ENCODE data around the gene TBC1D3B.
"Not testable (repeated sequence)": the region's sequence is repeated elsewhere in the genome, so short reads cannot be mapped to it uniquely, and the experiment has no call there.

TBC1D3B gene

GRCh38 chr17:36176536-36176935 lies at the start of gene TBC1D3B:
TBC1D3B (minus strand) TSS chr17:36176636; CDS start chr17:36175050, 1,586 bp downstream.
- DNase-seq (ENCODE audit: low read depth in 2 of 2): not testable (repeated sequence)

- not testable (repeated sequence) for DNase-seq (ENCODE audit: low read depth in 2 of 2)
These were observed 46.5 kb upstream of the TBC1D3B start for GRCh38 chr17:36222967-36223366.

- not testable (repeated sequence) for DNase-seq (ENCODE audit: low read depth in 2 of 2)
These were observed 45.2 kb upstream of the TBC1D3B start for GRCh38 chr17:36221581-36222100.

- DNase-seq (ENCODE audit: low read depth in 2 of 2): not testable (repeated sequence)
These were observed 44.5 kb upstream of the TBC1D3B start for GRCh38 chr17:36220737-36221580.

GRCh38 chr17:36219556-36219955 lies 43.1 kb upstream of the TBC1D3B start:
- DNase-seq (ENCODE audit: low read depth in 2 of 2): not testable (repeated sequence)

- DNase-seq (ENCODE audit: low read depth in 2 of 2): not testable (repeated sequence)
These were observed 39.2 kb upstream of the TBC1D3B start for GRCh38 chr17:36215406-36216308.

- DNase-seq (ENCODE audit: low read depth in 2 of 2): no peak
These were observed 38.5 kb upstream of the TBC1D3B start for GRCh38 chr17:36214918-36215317.

GRCh38 chr17:36213695-36214094 lies 37.3 kb upstream of the TBC1D3B start:
- no peak for DNase-seq (ENCODE audit: low read depth in 2 of 2)

GRCh38 chr17:36212966-36213365 lies 36.5 kb upstream of the TBC1D3B start:
- no peak for DNase-seq (ENCODE audit: low read depth in 2 of 2)

GRCh38 chr17:36212272-36212605 lies 35.8 kb upstream of the TBC1D3B start:
- DNase-seq (ENCODE audit: low read depth in 2 of 2): no peak

- DNase-seq (ENCODE audit: low read depth in 2 of 2): not testable (repeated sequence)
These were observed 35.2 kb upstream of the TBC1D3B start for GRCh38 chr17:36211484-36212271.

- DNase-seq (ENCODE audit: low read depth in 2 of 2): not testable (repeated sequence)
These were observed 34.2 kb upstream of the TBC1D3B start, which contains the start of gene CCL4L2 for GRCh38 chr17:36210439-36211211. CCL4L2 (plus strand) TSS chr17:36211063.

- DNase-seq (ENCODE audit: low read depth in 2 of 2): no peak
These were observed 33.1 kb upstream of the TBC1D3B start for GRCh38 chr17:36209575-36209974.

- DNase-seq (ENCODE audit: low read depth in 2 of 2): not testable (repeated sequence)
These were observed 30.9 kb upstream of the TBC1D3B start for GRCh38 chr17:36207383-36207782.

- not testable (repeated sequence) for DNase-seq (ENCODE audit: low read depth in 2 of 2)
These were observed 30.0 kb upstream of the TBC1D3B start for GRCh38 chr17:36206486-36206821.

GRCh38 chr17:36205637-36206485 lies 29.4 kb upstream of the TBC1D3B start:
- DNase-seq (ENCODE audit: low read depth in 2 of 2): no peak

- no peak for DNase-seq (ENCODE audit: low read depth in 2 of 2)
These were observed 28.5 kb upstream of the TBC1D3B start for GRCh38 chr17:36204724-36205500.

- DNase-seq (ENCODE audit: low read depth in 2 of 2): no peak
These were observed 26.9 kb upstream of the TBC1D3B start for GRCh38 chr17:36203335-36203734.

GRCh38 chr17:36201506-36201905 lies 25.1 kb upstream of the TBC1D3B start:
- DNase-seq (ENCODE audit: low read depth in 2 of 2): not testable (repeated sequence)

Data from fibroblast of skin of left biceps (primary cell).